GM15510 (cell line): Measurements from ENCODE around the gene C11orf71.

ENCODE experiments used
- POLR2A ChIP-seq: IDR thresholded peaks from 3 replicates; pipeline ENCODE4 v1.6.1; 2011; ENCODE audit warnings: borderline replicate concordance; ENCODE audit not compliant: insufficient read length; ENCODE audit errors: extremely low read depth

C11orf71 gene

GRCh38 chr11:114400216-114400914, at the start of gene C11orf71, which contains the start of gene RBM7:
TSS of gene C11orf71 (minus strand) at chr11:114400511. CDS start at chr11:114400331, 180 bp downstream.
TSS of gene RBM7 (plus strand) at chr11:114400666. CDS start at chr11:114400672, 6 bp downstream.
- TF ChIP-seq POLR2A, result peak; percentile 98

GRCh38 chr11:114449845-114450244, 49.5 kb upstream of the C11orf71 start:
- TF ChIP-seq POLR2A, result no peak

- TF ChIP-seq POLR2A, result no peak
Measured at GRCh38 chr11:114448749-114449482, 48.6 kb upstream of the C11orf71 start.

DNA sequence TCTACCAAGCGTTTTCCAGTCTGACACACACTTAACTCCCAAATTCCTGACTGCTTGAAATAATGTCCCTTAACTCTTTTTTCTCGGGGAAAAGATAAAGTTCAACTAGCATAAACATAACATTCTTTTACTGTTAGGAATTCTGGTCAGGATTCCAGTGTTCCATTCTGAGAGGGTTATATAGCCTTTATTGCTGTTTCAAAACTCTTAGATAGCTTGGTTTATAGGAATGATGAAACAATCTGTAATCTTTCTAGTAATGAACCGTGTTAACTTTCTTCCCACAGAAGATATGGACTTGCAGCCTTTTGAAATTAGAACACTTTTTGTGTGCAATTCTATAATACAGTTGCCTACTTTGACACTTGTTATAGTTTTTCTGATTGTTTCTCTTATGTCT, 47.6 kb upstream of the C11orf71 start:
- TF ChIP-seq POLR2A, result no peak

GRCh38 chr11:114447444-114447843, 47.1 kb upstream of the C11orf71 start:
- TF ChIP-seq POLR2A, result no peak

DNA sequence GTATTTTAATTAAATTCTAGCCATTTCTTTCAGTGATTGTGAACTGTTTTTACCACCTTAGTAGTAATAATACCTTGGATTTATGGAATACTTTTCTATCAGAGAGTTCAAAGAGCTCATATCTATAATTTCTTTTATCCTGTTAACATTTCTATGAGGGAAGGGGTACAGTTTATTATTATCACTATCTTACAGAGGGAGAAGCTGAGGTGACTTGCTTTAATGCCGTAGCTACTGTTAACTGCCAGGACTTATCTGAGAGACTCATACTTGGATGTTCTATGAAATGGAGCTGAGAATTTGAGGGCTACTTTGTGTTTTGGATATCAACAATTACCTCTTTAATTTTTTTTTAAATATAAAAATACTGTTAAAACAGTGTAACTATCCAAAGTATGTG, 42.2 kb upstream of the C11orf71 start:
- TF ChIP-seq POLR2A, result no peak

- TF ChIP-seq POLR2A, result no peak
Measured at GRCh38 chr11:114441921-114442320, 41.6 kb upstream of the C11orf71 start.

GRCh38 chr11:114440971-114441763, 40.9 kb upstream of the C11orf71 start:
- TF ChIP-seq POLR2A, result no peak

DNA sequence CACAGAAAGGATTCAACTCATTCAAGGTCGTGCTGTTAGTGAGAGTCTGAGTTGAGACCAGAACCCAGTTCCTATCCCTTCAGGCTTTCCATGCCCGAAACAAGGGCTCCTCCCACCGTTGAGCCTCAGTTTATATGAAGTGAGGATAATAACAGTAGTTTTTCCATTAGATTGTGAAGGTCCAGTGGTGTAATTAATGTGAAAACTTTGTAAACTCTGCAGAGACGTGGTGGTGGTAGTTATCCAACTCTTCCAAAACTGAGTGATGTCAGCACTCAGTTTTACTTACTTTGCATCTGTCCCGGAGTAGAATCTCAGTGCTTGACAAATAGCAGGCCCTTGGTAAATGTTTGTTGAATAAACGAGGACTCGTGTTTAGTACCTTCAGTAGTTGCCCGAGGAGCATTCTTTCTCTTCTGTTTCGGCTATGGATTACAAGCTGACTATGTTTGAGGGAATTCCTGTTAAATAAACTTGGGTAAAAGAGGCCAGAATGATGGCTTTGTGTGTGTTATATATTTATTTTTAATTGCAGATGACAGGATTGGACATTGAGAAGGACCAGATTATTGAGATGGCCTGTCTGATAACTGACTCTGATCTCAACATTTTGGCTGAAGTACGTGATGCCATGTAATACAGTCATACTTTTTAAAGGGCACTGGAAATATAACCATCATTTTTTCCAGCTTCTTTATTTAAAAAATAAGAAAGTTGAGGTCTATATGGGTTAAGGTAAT, 40.0 kb upstream of the C11orf71 start:
- no peak for TF ChIP-seq POLR2A

DNA sequence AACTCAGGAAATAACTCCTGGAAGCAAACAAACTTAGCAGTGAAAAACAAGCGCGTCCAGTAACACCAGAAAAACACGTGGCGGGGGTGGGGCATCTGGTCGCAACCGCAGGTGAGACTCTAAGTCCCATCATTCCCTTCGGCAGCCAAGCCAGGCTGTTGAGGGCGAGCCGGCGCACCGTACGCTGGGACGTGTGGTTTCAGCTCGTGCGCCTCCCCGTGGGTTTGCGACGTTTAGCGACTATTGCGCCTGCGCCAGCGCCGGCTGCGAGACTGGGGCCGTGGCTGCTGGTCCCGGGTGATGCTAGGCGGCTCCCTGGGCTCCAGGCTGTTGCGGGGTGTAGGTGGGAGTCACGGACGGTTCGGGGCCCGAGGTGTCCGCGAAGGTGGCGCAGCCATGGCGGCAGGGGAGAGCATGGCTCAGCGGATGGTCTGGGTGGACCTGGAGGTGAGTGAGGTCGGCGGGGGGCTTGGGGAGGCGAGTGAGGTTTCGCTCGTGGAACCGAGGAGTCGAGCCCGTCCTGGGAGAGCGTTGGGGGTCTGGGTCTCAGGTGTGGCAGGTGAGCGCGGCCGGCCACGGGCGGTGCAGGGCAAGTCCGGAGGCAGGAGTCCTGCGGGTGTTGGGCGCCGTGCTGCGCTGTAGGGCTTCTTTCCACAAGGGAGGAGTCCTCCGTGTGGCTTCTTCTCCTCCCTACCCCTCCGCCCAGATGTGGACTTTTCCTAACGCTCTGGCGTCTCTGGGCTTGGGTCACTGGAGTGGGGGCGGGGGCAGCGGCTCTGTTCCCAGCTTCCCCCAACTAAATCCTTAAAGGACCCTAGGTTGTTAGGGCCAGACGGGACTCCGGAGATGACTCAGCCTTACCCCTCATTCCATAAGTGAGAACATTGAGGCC, 39.2 kb upstream of the C11orf71 start, which contains the start of gene REXO2:
TSS of gene REXO2 (plus strand) at position 239 of the 892 bp plus-strand sequence. CDS start at position 301, 62 bp downstream.
- peak; percentile 56 for TF ChIP-seq POLR2A

- TF ChIP-seq POLR2A, result no peak
Measured at GRCh38 chr11:114438303-114438702, 38.0 kb upstream of the C11orf71 start.

GRCh38 chr11:114433376-114433775, 33.1 kb upstream of the C11orf71 start:
- no peak for TF ChIP-seq POLR2A

GRCh38 chr11:114432893-114433292, 32.6 kb upstream of the C11orf71 start:
- TF ChIP-seq POLR2A, result no peak
